Ishikawa (cell line): ENCODE measurements around the gene PTPRM.

ENCODE experiments used
- CEBPB ChIP-seq: IDR thresholded peaks from 2 replicates; pipeline ENCODE4 v1.6.1; 2012
- CREB1 ChIP-seq: IDR thresholded peaks from 2 replicates; pipeline ENCODE4 v1.6.1; 2012; ENCODE audit warnings: low read depth
- EGR1 ChIP-seq: IDR thresholded peaks from 2 replicates; pipeline ENCODE4 v1.6.1; 2012
- EP300 ChIP-seq: IDR thresholded peaks from 2 replicates; pipeline ENCODE4 v1.6.1; 2012; ENCODE audit warnings: borderline replicate concordance
- FOXM1 ChIP-seq: IDR thresholded peaks from 2 replicates; pipeline ENCODE4 v1.6.1; 2012; ENCODE audit warnings: low read depth, borderline replicate concordance
- NFIC ChIP-seq: IDR thresholded peaks from 2 replicates; pipeline ENCODE4 v1.6.1; 2012
- RAD21 ChIP-seq: IDR thresholded peaks from 2 replicates; pipeline ENCODE4 v1.6.1; 2012; ENCODE audit warnings: low read depth
- TAF1 ChIP-seq: IDR thresholded peaks from 2 replicates; pipeline ENCODE4 v1.6.1; 2012; ENCODE audit warnings: low read depth, mild to moderate bottlenecking
- TCF12 ChIP-seq: IDR thresholded peaks from 2 replicates; pipeline ENCODE4 v1.6.1; 2012; ENCODE audit warnings: low read depth
- TEAD4 ChIP-seq: IDR thresholded peaks from 2 replicates; pipeline ENCODE4 v1.6.1; 2012
- YY1 ChIP-seq: IDR thresholded peaks from 2 replicates; pipeline ENCODE4 v1.6.1; 2012; ENCODE audit warnings: low read depth
- ZBTB7A ChIP-seq: IDR thresholded peaks from 2 replicates; pipeline ENCODE4 v1.6.1; 2012; ENCODE audit warnings: low read depth
- TF ChIP-seq, protein P1 (sequence below): IDR thresholded peaks from 2 replicates; pipeline ENCODE4 v1.6.1; 2012
- TF ChIP-seq, protein P2 (sequence below): IDR thresholded peaks from 2 replicates; pipeline ENCODE4 v1.6.1; 2012; ENCODE audit warnings: low read depth, mild to moderate bottlenecking
- TF ChIP-seq, protein P3 (sequence below): IDR thresholded peaks from 2 replicates; pipeline ENCODE4 v1.6.1; 2012

PTPRM gene

DNA sequence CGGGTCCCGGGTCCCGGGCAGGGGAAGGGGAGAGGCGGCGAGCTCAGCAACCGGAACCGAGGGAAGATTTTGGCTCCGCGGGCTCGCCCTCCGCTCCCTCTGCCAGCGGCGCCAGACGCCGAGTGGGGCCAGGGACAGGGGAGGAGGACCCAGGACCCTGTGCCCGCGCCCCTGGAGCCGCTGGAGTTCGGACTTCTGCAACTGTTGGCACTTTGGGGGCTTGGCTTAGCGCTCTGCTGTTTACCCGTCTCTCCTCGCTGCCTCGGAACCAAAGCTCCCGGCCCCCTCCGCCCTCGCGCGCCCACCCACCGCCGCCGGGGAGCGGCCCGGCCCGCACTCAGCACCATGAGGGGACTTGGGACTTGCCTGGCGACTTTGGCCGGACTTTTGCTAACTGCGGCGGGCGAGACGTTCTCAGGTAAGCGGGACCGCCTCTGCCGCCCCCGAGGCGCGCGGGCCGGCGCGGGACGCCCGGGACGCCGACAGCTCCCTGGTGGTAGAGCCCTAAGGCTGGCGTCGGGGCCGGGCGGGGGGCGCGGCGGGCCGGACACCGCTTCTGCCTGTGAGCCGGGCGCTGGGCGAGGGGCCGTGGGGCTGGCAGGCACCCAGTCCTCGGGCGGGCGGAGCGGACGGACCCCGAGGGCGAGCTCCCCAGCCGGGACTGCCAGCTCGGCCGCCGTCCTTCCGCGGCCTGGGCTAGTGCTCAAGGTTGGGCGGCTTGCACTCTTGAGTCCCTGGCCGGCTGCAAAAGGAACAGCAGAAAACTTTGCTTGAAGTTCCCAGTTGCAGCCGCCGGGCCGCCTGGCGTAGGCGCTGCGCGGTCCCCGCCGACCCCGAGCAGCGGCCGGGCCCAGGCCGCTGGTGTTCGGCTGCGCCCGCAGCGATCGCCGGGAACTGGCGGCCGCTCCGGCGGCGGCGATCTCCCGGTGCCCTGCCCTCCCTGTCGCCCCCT, 634 bp downstream of the PTPRM start:
- no peak for TF ChIP-seq TAF1
- no peak for TF ChIP-seq TEAD4

GRCh38 chr18:7568426-7568825, 1.3 kb downstream of the PTPRM start:
- TF ChIP-seq YY1 (no peak), ZBTB7A (no peak)

- TF ChIP-seq EP300 (no peak), YY1 (no peak), TCF12 (no peak), RAD21 (no peak), TAF1 (no peak), FOXM1 (no peak), CEBPB (no peak), NFIC (no peak), EGR1 (no peak), TEAD4 (no peak)
- TF ChIP-seq, protein P1, sequence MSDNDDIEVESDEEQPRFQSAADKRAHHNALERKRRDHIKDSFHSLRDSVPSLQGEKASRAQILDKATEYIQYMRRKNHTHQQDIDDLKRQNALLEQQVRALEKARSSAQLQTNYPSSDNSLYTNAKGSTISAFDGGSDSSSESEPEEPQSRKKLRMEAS = no peak
- TF ChIP-seq, protein P2, sequence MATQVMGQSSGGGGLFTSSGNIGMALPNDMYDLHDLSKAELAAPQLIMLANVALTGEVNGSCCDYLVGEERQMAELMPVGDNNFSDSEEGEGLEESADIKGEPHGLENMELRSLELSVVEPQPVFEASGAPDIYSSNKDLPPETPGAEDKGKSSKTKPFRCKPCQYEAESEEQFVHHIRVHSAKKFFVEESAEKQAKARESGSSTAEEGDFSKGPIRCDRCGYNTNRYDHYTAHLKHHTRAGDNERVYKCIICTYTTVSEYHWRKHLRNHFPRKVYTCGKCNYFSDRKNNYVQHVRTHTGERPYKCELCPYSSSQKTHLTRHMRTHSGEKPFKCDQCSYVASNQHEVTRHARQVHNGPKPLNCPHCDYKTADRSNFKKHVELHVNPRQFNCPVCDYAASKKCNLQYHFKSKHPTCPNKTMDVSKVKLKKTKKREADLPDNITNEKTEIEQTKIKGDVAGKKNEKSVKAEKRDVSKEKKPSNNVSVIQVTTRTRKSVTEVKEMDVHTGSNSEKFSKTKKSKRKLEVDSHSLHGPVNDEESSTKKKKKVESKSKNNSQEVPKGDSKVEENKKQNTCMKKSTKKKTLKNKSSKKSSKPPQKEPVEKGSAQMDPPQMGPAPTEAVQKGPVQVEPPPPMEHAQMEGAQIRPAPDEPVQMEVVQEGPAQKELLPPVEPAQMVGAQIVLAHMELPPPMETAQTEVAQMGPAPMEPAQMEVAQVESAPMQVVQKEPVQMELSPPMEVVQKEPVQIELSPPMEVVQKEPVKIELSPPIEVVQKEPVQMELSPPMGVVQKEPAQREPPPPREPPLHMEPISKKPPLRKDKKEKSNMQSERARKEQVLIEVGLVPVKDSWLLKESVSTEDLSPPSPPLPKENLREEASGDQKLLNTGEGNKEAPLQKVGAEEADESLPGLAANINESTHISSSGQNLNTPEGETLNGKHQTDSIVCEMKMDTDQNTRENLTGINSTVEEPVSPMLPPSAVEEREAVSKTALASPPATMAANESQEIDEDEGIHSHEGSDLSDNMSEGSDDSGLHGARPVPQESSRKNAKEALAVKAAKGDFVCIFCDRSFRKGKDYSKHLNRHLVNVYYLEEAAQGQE = no peak
- TF ChIP-seq, protein P3, sequence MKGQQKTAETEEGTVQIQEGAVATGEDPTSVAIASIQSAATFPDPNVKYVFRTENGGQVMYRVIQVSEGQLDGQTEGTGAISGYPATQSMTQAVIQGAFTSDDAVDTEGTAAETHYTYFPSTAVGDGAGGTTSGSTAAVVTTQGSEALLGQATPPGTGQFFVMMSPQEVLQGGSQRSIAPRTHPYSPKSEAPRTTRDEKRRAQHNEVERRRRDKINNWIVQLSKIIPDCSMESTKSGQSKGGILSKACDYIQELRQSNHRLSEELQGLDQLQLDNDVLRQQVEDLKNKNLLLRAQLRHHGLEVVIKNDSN = no peak
These were observed 4.5 kb downstream of the PTPRM start for GRCh38 chr18:7571626-7572025.

DNA sequence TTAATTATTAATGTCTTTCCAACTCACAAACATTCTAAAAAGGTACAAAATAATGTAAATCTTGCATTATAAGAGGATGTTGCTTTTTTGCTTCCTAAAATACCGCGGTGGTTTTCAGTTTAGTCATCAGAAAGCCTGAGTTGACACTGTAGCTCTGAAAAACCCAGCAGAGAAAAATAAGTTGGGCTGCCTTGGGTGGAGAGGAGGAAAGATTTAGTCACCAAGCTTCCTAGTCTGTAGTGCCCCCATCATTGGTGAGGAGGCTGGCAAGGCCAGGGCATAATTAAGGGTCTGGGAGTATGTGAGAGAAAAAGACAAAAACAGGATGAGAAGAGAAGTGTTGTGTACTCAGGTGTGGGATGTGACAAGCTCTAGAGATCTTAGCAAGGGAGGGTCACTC, 5.7 kb downstream of the PTPRM start:
- TF ChIP-seq, protein P1 = no peak
- TF ChIP-seq YY1 (no peak), NFIC (no peak), TCF12 (no peak), EGR1 (no peak), EP300 (no peak), CREB1 (no peak), ZBTB7A (no peak), CEBPB (no peak), FOXM1 (no peak), TAF1 (no peak), RAD21 (no peak), TEAD4 (no peak)
- TF ChIP-seq, protein P3 = no peak
- TF ChIP-seq, protein P2 = no peak

GRCh38 chr18:7575465-7576028, 8.4 kb downstream of the PTPRM start:
- TF ChIP-seq RAD21 = no peak
- no peak for TF ChIP-seq EP300
- TF ChIP-seq, protein P2 = no peak
- TF ChIP-seq CEBPB = no peak
